ENCODE data around the gene PARD3.
A peak's percentile ranks its signal among the peaks of the same experiment; 100 is the strongest.
"Not testable (repeated sequence)": the region's sequence is repeated elsewhere in the genome, so short reads cannot be mapped to it uniquely, and the experiment has no call there.

The PARD3 gene

GRCh38 chr10:34800624-34801023 is 14.5 kb downstream of the PARD3 start:
- DNase-seq: no peak

DNA sequence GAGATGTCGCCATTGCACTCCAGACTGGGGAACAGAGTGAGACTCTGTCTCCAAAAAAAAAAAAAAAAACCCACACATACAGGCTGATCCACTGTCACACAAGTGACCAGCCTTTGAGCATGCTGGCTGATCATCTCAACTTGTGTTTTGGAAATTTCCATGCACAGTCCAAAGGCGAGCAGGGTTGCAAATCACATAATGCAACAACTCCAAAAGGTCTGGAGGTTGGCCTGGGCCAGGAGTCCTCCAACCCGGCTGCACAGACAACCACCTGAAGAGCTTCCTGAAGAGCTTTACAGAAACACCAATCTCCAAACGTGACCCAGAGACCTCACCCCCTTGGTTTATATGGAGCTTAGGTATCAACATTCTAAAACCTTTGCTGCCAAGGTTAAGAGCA is 16.4 kb downstream of the PARD3 start:
- no peak for DNase-seq

GRCh38 chr10:34797155-34797554 is 17.9 kb downstream of the PARD3 start:
- DNase-seq: no peak

DNA sequence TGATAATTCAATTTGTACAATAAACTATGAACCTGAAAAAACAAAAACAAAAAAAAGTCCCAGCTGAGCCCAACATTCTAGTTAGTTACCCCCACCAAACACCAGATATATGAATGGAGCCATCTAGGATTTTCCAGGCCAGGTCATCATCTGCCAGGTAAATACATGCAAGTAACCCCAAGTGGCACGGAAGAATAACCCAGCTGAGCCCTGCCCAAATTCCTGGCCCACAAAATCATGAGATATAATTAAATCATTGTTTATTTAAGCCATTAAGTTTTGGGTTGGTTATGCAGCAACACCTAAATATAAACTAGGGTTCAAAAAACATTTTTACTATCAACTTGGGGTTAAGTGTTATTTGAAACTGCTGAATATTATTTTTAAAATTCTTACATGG is 19.0 kb downstream of the PARD3 start:
- DNase-seq: no peak

DNA sequence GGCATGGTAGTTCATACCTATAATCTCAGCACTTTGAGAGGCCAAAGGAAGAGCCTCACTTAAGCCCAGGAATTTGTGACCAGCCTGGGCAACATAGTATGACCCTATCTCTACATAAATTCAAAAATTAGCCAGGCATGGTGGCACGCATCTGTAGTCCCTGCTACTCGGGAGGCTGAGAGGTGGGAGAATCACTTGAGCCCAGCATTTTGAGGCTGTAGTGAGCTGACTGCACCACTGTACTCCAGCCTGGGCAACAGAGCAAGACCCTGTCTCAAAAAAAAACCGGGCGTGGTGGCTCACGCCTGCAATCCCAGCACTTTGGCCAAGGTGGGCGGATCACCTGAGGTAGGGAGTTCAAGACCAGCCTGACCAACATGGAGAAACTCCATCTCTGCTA is 19.8 kb downstream of the PARD3 start:
- no peak for DNase-seq

DNA sequence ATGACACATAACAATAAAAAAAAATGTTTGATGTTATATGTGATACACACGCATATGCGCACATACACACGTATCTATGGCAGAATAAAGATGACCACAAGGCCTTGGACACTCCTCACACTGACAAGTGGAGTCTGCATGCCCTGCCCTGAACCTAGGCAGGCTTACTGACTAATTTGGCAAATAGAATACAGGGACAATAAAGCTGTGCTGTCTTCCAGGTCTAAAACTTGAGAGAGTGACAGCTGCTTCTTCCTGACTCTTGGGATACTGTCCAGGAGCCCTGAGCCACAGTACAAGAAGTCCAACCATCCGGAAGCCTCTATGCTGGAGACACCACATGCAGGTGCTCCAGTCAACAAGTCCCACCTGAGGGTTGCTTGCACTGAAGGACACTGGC is 20.3 kb downstream of the PARD3 start:
- no peak for DNase-seq

DNA sequence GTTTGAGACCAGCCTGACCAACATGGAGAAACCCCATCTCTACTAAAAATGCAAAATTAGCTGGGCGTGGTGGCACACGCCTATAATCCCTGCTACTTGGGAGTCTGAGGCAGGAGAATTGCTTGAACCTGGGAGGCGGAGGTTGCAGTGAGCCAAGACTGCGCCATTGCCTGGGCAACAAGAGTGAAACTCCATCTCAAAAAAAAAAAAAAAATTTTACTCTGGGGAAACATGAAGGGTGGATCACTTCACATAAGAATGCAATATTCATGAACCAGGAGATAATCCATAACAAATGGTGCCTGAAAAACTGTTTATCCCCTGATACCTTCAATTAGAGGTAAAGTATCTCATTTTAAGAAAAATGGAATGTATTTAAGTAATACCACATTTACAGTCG is 21.5 kb downstream of the PARD3 start:
- DNase-seq: not testable (repeated sequence)

DNA sequence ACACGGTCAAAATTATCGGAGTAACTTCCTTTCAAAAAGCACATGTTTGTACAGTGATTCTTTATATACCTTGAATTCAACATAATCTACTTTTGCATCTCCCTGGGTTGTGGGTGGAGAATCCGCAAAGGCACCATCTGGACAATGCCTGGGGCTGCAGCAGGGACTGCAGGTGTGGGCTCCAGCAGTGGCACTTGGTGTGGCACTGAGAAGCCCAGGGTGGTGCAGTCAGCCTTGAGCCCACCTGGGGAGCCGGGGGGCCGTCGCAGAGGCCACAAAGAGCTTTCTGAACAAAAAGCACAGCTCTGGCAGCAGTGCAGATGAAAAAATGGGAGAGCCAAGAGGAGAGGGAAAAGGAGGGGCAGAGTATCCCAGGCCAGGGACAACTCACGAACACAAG is 22.2 kb downstream of the PARD3 start:
- DNase-seq: no peak

DNA sequence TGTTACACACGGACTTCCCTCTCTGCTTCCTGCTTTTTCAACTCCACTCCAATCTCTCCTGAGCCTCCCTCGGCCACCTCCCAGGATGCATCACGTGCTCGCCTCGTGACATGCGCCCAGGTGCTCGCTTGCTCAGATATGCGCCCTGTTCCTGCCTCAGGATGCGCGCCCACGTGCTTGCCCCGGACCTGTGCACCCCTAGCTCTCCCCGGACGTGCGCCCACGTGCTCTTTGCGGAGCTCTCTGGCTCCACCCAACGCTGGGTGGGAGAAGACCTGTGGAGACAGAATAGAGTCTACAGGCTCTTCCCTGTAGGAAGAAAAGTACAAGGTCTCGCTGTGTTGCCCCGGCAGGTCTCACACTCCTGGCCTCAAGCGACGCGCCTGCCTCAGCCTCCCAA is 23.1 kb downstream of the PARD3 start:
- no peak for DNase-seq

- no peak for DNase-seq
These were observed 23.9 kb downstream of the PARD3 start for GRCh38 chr10:34791228-34791627.

GRCh38 chr10:34789966-34790506 is 25.1 kb downstream of the PARD3 start:
- peak in 1 of 56 donors; percentile 5 for DNase-seq

GRCh38 chr10:34786464-34786863 is 28.6 kb downstream of the PARD3 start:
- DNase-seq: no peak

DNA sequence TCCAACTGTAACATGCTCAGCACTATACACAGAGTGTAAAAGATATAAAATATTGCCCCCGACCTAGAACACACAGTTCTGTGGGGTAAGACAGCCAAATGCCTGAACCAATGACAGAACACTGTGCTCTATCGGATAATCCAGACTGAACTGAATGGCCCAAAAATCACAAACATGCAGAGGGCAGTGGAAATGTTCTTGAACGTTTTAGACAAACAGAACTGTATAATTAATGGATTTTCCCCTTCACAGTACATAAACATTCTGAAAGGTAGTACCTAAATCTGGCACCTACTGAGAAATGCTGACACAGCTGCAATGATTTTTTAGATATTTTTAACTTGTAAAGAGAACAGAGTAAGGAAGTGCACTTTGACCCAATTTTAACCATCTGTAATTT is 33.4 kb downstream of the PARD3 start:
- no peak for DNase-seq

GRCh38 chr10:34780818-34781380 is 34.2 kb downstream of the PARD3 start:
- DNase-seq: peak in 6 of 56 donors; percentile 1 to 17 (median 6)

DNA sequence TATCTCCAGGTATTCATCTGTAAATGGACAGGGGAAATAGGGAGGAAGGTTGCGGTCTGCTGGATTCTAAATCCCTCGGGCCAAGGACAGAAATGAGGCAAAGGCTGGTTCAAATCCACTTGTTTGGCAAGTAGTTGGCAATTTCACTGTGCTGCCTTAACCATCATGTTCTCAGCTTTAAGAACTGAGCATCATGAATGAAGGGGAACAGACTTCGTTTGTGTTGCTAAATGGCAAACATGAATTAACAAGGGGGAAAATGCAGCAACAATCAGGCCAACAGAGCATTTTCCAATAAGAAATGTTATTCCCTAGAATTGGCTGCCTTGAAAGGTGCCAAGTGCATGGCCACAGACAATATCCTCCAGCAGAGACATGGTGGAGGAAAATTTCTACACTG is 36.9 kb downstream of the PARD3 start:
- no peak for DNase-seq

DNA sequence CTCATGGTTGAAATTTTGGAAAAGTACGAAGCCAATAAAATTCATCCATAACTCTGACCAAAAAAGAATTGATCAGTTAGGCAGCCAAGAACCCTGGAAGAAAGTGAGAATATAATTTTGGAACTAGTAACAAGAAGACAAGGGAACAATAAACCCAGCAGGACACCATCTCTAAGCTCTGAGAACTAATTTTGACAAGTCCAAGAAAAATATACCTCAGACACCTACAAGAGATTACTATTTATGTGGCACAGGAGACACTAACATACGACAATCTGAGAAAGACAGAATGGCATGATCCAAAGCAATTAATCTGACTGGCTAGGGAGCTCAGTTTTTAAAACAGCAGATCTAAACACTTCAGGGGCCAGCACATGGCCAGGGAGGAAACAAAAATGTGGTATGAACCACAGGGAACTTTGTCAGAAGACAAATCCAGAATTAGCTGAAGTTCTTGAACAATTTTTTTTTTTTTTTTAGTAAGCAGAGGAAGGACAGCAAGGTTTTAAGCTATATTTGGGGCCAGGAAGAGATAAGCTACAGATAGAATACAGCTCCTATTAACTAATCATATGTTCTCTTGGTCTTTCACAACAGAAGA is 38.9 kb downstream of the PARD3 start:
- no peak for DNase-seq

GRCh38 chr10:34775044-34775637 is 40.0 kb downstream of the PARD3 start:
- DNase-seq: no peak

DNA sequence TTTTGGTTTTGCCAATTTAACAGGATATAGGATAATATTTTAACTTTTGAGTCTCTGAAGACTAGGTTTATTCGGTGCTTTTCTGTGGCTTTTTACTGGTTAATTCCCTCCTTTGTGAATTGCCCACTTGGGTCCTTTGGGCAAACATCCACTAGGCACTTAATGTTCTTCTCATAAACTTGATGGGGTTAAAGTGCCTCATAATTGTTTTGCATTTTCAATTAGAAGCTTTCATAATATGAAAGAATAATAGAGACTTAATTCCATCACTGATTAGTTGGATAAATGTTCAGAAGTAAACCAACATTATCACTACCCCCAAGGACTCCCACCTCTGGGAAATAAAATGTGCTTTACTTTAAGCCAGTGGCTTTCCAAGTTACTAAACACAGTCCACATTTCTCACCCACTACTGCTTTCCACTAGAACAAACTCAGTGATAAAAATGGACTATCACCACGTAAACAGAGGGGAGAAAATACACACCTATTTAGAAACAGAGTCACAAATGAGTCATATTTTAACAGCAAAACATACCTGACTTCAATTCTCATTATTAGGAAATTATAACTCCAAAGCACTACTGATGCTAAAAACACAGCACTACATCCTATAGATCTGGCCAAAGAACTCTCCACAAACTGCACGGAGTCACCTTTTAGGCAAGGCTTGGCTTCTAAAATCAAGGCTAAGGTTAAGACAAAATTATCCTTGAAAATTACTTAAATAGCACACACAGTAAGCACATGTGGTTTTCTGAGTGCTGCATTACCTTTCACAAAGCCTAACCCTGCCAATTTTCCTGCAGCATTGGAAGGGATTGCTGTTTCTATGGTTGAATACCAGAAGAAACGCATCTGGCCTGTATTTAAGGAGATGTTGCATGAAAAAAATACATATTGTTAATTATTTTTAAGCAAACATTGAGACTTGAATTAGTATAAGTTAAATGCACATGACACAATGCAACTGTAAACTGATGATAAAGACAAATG is 41.2 kb downstream of the PARD3 start:
- no peak for DNase-seq

- DNase-seq: no peak
These were observed 43.6 kb downstream of the PARD3 start for GRCh38 chr10:34771525-34771924.

- no peak for DNase-seq
These were observed 44.0 kb downstream of the PARD3 start for GRCh38 chr10:34771106-34771505.

- DNase-seq: no peak
These were observed 45.2 kb downstream of the PARD3 start for GRCh38 chr10:34769899-34770298.

DNA sequence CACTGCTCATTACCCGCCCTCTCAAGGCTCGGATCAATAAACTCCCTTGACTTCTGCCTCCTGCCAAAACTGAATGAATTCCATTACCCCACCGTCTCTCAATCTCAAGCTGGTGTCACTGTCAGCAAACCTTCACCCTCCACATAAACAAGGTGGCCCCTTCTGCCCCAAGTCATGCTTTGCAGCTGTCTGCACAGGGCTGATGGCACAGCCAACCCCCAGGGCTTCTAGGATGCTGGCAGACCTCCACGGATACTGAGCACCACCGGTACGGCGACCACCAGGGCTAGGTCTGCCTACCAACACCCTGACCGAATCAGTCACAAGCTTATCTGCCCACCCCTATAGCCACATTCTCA is 46.1 kb downstream of the PARD3 start:
- DNase-seq: no peak
